GM19324 (cell line): ENCODE results near the gene CAPS.

ENCODE experiments used
- ATAC-seq: cut with Tn5 transposase; IDR thresholded peaks from one replicate; pipeline ENCODE4 v1.9.1; 2021; ENCODE audit warnings: mild to moderate bottlenecking, moderate library complexity; ENCODE audit not compliant: unreplicated experiment, low FRiP score

The CAPS gene

GRCh38 chr19:5932609-5933262, 18.7 kb downstream of the CAPS start:
- no peak for ATAC-seq

- ATAC-seq = no peak
These were observed 19.5 kb downstream of the CAPS start for GRCh38 chr19:5933391-5934068.

GRCh38 chr19:5934069-5934401, 20.0 kb downstream of the CAPS start:
- no peak for ATAC-seq

- no peak for ATAC-seq
These were observed 20.9 kb downstream of the CAPS start for GRCh38 chr19:5934774-5935472.

GRCh38 chr19:5935473-5936291, 21.6 kb downstream of the CAPS start:
- no peak for ATAC-seq

GRCh38 chr19:5936292-5936592, 22.2 kb downstream of the CAPS start:
- no peak for ATAC-seq

- ATAC-seq = no peak
These were observed 23.5 kb downstream of the CAPS start for GRCh38 chr19:5937550-5937949.

- ATAC-seq = no peak
These were observed 26.5 kb downstream of the CAPS start for GRCh38 chr19:5940260-5941208.

GRCh38 chr19:5941673-5942072, 27.6 kb downstream of the CAPS start:
- no peak for ATAC-seq

GRCh38 chr19:5943045-5943444, 29.0 kb downstream of the CAPS start:
- ATAC-seq = no peak

- no peak for ATAC-seq
These were observed 29.6 kb downstream of the CAPS start for GRCh38 chr19:5943623-5944022.

- no peak for ATAC-seq
These were observed 33.4 kb downstream of the CAPS start for GRCh38 chr19:5947435-5947834.

- no peak for ATAC-seq
These were observed 34.9 kb downstream of the CAPS start for GRCh38 chr19:5948752-5949564.

GRCh38 chr19:5949792-5950305, 35.8 kb downstream of the CAPS start:
- ATAC-seq = no peak

GRCh38 chr19:5950741-5951140, 36.7 kb downstream of the CAPS start:
- no peak for ATAC-seq

GRCh38 chr19:5951338-5951861, 37.3 kb downstream of the CAPS start:
- no peak for ATAC-seq

- ATAC-seq = no peak
These were observed 38.4 kb downstream of the CAPS start for GRCh38 chr19:5952193-5953029.

GRCh38 chr19:5953030-5953589, 39.1 kb downstream of the CAPS start:
- no peak for ATAC-seq
